ENCODE results near the gene PLA2G15.
A peak's percentile ranks its signal among the peaks of the same experiment; 100 is the strongest.

Gene PLA2G15

DNA sequence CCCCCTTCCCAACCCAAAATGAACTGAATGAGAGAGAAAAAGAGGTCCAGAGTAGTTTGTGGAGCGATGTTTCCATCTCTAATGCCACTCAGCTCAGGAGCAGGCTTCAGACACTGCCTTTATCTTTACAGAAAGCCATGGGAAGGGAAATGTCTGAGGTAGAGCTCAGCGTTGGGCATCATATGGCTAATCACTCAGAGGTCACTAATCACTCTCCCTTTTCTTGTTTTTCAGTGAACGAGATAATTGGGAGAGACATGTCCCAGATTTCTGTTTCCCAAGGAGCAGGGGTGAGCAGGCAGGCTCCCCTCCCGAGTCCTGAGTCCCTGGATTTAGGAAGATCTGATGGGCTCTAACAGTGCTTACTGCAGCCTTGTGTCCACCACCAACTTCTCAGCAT, 19.1 kb upstream of the PLA2G15 start:
- H3K27me3 ChIP-seq: no peaks in the 10 kb centered on the region
- H3K4me3 ChIP-seq: no peak overlapping the region
- DNase-seq: peak in 1 of 2 donors; percentile 16
- TF ChIP-seq, protein P1, sequence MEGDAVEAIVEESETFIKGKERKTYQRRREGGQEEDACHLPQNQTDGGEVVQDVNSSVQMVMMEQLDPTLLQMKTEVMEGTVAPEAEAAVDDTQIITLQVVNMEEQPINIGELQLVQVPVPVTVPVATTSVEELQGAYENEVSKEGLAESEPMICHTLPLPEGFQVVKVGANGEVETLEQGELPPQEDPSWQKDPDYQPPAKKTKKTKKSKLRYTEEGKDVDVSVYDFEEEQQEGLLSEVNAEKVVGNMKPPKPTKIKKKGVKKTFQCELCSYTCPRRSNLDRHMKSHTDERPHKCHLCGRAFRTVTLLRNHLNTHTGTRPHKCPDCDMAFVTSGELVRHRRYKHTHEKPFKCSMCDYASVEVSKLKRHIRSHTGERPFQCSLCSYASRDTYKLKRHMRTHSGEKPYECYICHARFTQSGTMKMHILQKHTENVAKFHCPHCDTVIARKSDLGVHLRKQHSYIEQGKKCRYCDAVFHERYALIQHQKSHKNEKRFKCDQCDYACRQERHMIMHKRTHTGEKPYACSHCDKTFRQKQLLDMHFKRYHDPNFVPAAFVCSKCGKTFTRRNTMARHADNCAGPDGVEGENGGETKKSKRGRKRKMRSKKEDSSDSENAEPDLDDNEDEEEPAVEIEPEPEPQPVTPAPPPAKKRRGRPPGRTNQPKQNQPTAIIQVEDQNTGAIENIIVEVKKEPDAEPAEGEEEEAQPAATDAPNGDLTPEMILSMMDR (IDR thresholded peaks at IDR 0.05): no peak
- H3K36me3 ChIP-seq: peaks cover 0 to 36% (median 5%) of the 10 kb centered on the region in 3 donors
- intact Hi-C loops (cut with DNase I; ENCODE audit: low total_unique reads): loop anchor here (5.0 kb wide), 1 partner anchor 234 kb away; no protein-coding TSS in a partner anchor
- H3K9me3 ChIP-seq: no peaks in the 10 kb centered on the region
- H3K4me1 ChIP-seq: peaks cover 0 to 11% (median 3%) of the 10 kb centered on the region in 4 donors
- H3K27ac ChIP-seq: no peak overlapping the region

GRCh38 chr16:68227183-68227793, 17.9 kb upstream of the PLA2G15 start:
- Histone ChIP-seq H3K4me1 (peaks cover 0 to 11% (median 3%) of the 10 kb centered on the region in 4 donors), H3K9me3 (no peaks in the 10 kb centered on the region), H3K4me3 (no peak overlapping the region), H3K27ac (no peak overlapping the region), H3K36me3 (peaks cover 0 to 45% (median 0%) of the 10 kb centered on the region in 3 donors), H3K27me3 (no peaks in the 10 kb centered on the region)
- TF ChIP-seq, protein P1 (IDR thresholded peaks at IDR 0.05): no peak
- intact Hi-C loops (cut with DNase I; ENCODE audit: low total_unique reads): loop anchor here (5.0 kb wide), 1 partner anchor 235 kb away; no protein-coding TSS in a partner anchor
- no peak for DNase-seq

GRCh38 chr16:68227850-68228553, 17.2 kb upstream of the PLA2G15 start:
- TF ChIP-seq, protein P1 (IDR thresholded peaks at IDR 0.05): no peak
- Histone ChIP-seq H3K4me1 (peaks cover 0 to 11% (median 3%) of the 10 kb centered on the region in 4 donors), H3K4me3 (no peak overlapping the region), H3K36me3 (peaks cover 0 to 49% (median 0%) of the 10 kb centered on the region in 3 donors), H3K27me3 (no peaks in the 10 kb centered on the region), H3K27ac (no peak overlapping the region), H3K9me3 (no peaks in the 10 kb centered on the region)
- intact Hi-C loops (cut with DNase I; ENCODE audit: low total_unique reads): loop anchor here (5.0 kb wide), 1 partner anchor 236 kb away; no protein-coding TSS in a partner anchor
- peak in 1 of 2 donors; percentile 29 for DNase-seq

GRCh38 chr16:68228652-68229051, 16.5 kb upstream of the PLA2G15 start:
- Histone ChIP-seq H3K27ac (no peak overlapping the region), H3K9me3 (no peaks in the 10 kb centered on the region), H3K27me3 (no peaks in the 10 kb centered on the region), H3K4me1 (peaks cover 0 to 13% (median 3%) of the 10 kb centered on the region in 4 donors), H3K36me3 (peaks cover 0 to 49% (median 0%) of the 10 kb centered on the region in 3 donors), H3K4me3 (no peak overlapping the region)
- TF ChIP-seq, protein P1 (IDR thresholded peaks at IDR 0.05): no peak
- intact Hi-C loops (cut with DNase I; ENCODE audit: low total_unique reads): loop anchor here (5.0 kb wide), 1 partner anchor 236 kb away; no protein-coding TSS in a partner anchor
- no peak for DNase-seq

DNA sequence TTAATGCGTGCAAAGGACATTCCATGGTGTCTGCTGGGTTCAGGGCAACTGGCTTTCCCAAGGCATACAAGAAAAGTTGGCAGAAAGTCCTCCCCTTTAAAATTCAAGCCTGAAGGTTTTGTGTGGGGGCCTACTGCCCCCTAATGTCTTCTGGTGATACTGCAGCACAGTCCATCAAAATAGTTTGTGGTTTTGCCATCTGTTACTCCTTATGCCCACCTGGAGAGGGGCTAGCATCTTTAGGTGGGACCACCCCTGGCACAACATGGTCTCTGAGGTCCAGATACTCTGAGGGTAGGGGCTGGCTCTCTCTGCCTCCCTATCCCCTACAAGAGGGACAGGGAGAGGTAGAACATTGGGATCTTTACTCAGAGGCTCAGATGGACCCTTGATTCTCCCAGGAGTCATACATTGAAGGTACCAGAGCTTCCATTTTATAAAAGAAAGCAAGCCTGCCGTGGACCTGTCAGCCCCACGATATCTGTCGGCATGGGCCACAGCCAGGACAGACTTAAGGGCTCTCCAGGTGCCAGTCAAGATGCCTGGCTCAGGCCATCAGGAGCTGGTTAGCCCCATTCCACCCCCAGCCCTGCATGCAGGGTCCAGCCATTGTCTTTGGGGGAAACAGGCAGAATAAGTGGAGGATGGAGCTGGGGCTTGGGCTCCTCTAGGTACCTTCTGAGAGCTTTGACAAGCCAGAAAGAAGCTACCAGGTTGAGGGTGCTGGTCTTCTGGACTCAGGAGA, 15.6 kb upstream of the PLA2G15 start:
- DNase-seq: peak in 1 of 2 donors; percentile 70
- H3K27ac ChIP-seq: no peak overlapping the region
- H3K4me1 ChIP-seq: peaks cover 0 to 16% (median 3%) of the 10 kb centered on the region in 4 donors
- H3K4me3 ChIP-seq: no peak overlapping the region
- no peaks in the 10 kb centered on the region for H3K9me3 ChIP-seq
- peaks cover 0 to 49% (median 0%) of the 10 kb centered on the region in 3 donors for H3K36me3 ChIP-seq
- intact Hi-C loops (cut with DNase I; ENCODE audit: low total_unique reads): loop anchor here (5.0 to 10.0 kb wide), 2 partner anchors 145 to 237 kb away; partner anchors contain the start of gene NFATC3
- no peaks in the 10 kb centered on the region for H3K27me3 ChIP-seq
- TF ChIP-seq, protein P1 (IDR thresholded peaks at IDR 0.05): peak; percentile 88 to 89

Measured in tibial artery (tissue), 4 donors.